ENCODE measurements around the gene CLNS1A. TPM values are rescaled to one million over a fixed set of nuclear protein-coding genes. Genes with fewer than 3 reads are reported as not detected.
A peak's percentile ranks its signal among the peaks of the same experiment; 100 is the strongest.
"Not testable (repeated sequence)": the region's sequence is repeated elsewhere in the genome, so short reads cannot be mapped to it uniquely, and the experiment has no call there.

Gene CLNS1A
- polyA plus RNA-seq (ENCODE audit: insufficient read length in 4 of 4) = 100 to 1,000 TPM; 176 to 229 (median 213) TPM

DNA sequence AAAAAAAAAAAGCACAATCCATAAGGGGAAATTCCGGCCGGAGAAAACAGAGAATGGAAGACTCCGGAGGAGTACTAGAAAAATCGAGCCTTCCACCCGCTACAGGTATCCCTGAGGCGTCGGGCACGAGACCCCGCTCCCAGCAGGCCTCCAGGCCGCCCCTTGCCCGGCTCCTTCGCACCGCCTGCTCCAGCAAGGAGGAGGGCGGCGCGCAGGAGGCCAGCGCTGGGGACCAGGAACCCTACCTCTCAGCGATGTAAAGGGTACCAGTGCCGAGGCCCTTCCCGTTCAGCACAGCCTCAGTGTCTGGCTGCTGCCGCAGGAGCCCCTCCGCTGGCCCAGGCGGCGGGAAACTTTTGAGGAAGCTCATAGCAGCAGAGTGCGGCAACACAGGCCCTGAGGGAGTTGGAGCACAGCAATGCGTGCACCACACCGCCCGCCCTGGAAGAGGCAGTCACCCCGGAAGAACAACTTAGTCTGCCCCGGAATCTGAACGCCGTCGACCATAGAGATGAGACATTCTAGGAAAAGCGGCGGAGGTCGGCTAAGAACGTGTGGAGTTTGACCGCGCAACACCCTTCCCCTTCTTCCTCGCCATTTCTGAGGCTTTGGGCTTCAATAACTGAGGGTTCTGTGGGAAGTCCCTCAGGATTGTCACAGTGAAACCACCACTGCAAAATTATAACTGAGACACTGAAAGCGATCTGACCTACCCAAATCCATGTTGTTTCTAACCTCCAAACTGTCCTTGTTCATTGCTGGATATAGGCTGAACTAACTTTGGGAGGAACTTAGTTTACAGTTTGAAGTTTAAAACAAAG is at the start of gene CLNS1A:
Gene CLNS1A (minus strand): TSS at position 450 of the 821 bp plus-strand sequence. CDS start 80 bp downstream, at position 370.
- DNase-seq (ENCODE audit: low read depth in 4 of 4, low spot score in 2 of 4) = peak; percentile 71 to 84 (median 81)

DNA sequence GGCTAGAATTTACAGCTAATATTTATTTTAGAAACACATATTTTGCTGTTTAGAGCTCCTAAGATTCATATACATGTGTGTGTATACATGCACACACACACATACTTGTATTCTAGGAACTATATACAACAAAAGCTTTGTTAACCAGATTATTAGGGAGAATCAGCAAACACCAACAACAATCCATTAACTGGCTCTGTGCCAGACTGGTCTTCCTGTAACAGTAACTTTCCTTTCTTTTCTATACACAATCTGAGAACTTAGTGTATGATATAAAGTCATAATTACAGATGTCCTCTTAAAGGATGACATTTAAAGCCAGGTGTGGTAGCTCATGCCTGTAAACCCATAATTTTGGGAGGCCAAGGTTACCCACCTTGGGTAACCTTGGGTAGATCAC is 49.5 kb upstream of the CLNS1A start:
- no peak for DNase-seq (ENCODE audit: low read depth in 4 of 4, low spot score in 2 of 4)

DNA sequence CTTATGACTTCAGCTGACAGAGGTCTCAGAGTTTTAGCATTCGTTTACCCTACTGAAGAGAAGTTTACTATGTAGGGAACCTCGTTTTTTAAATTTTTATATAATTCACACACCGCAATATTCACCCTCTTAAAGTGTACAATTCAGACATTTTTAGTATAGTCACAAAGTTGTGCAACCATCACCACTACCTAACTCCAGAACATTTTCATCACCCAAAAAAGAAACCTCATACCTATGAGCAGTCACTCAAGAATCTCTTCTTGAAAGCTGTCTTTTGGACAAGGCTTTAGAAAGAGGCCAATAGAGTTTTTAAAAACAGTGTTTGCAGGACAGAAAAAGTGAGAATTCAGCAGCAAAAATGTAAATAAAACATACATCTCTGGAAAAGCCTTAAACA is 39.5 kb upstream of the CLNS1A start:
- DNase-seq (ENCODE audit: low read depth in 4 of 4, low spot score in 2 of 4) = no peak

DNA sequence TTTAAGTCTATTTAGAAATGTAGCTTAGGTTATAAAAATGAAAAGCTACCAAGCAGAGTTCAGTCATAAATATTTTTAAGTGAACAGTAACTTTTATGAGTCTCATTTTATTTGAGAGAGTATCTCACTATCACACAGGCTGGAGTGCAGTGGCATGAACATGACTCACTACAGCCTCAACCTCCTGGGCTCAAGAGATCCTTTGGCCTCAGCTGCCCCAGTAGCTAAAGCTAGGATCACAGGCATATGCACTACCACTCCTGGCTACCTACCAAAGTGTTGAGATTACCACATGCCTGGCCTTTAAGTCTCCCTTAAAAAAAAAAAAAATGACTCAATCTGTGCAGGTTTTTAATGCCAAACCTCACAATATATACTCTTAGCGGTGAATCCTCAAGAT is 34.7 kb upstream of the CLNS1A start:
- DNase-seq (ENCODE audit: low read depth in 4 of 4, low spot score in 2 of 4) = no peak

DNA sequence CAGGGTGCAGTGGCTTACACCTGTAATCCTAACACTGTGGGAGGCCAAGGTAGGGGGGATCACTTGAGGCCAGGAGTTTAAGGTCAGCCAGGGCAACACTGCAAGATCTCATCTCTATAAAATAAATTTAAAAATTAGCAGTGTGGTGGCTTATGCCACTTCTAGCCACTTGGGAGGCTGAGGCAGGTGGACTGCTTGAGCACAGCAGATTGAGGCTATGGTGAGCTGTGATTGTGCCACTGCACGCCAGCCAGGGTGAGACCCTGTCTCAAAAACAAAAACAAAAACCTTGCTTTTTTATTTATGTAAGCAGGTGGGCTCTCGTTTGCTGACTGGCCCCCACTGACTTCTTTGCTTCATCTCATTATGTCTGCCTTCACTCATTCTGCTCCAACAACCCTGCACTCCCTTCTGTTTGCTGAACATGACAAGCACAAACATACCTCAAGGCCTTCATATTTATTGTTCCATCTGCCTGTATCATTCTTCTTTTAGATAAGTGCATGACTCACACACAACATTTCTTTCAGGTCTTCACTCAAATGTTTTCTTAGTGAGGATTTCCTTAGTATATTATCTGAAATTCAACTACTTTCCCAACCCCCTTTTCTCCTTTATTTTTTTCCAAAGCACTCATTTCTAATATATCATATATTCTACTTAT is 32.4 kb upstream of the CLNS1A start:
- DNase-seq (ENCODE audit: low read depth in 4 of 4, low spot score in 2 of 4) = no peak

GRCh38 chr11:77668760-77669159 is 31.2 kb upstream of the CLNS1A start:
- DNase-seq (ENCODE audit: low read depth in 4 of 4, low spot score in 2 of 4) = no peak

GRCh38 chr11:77665240-77665965 is 27.8 kb upstream of the CLNS1A start:
- no peak for DNase-seq (ENCODE audit: low read depth in 4 of 4, low spot score in 2 of 4)

DNA sequence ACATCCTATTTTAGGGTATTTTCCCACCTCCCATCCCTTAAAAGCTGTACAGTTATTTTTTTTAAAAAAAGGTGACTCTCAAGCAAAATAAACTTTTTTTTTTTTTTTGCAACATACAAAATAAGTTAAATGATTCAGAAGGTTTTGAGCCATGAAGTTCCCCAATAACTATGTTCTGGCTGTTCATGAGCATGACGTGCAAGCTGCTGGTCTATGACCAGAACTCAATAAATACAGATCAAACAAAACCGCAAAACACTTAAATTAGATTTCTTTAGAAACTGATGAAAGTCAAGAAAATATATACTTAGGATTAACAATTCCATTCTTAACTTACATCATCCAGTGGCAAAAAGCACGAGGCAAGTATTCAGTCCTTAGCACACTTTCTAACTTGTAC is 24.1 kb upstream of the CLNS1A start:
- no peak for DNase-seq (ENCODE audit: low read depth in 4 of 4, low spot score in 2 of 4)

- DNase-seq (ENCODE audit: low read depth in 4 of 4, low spot score in 2 of 4) = no peak
These were observed 23.4 kb upstream of the CLNS1A start for GRCh38 chr11:77660947-77661346.

- no peak for DNase-seq (ENCODE audit: low read depth in 4 of 4, low spot score in 2 of 4)
These were observed 20.8 kb upstream of the CLNS1A start for GRCh38 chr11:77658213-77659013.

GRCh38 chr11:77656362-77656761 is 18.8 kb upstream of the CLNS1A start:
- DNase-seq (ENCODE audit: low read depth in 4 of 4, low spot score in 2 of 4) = no peak

- no peak for DNase-seq (ENCODE audit: low read depth in 4 of 4, low spot score in 2 of 4)
These were observed 17.3 kb upstream of the CLNS1A start for GRCh38 chr11:77654770-77655434.

DNA sequence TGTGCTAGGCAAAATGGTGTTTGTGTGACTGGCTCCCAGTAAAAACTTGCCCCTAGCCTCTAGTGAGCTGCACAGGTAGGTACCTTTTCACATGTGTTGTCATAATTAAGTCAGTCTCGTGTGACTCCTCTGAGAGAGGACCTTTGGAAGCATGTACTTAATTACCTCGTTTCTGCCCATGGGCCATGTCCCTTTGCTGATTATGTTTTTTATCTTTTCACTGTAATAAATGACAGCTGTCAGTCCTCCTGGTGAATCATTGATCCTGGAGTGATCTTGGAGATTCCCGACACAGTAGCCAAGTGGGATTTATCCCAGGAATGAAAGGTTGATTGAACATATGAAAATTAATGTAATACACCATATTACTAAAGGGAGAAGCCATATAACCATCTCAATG is 12.5 kb upstream of the CLNS1A start:
- DNase-seq (ENCODE audit: low read depth in 4 of 4, low spot score in 2 of 4) = no peak

DNA sequence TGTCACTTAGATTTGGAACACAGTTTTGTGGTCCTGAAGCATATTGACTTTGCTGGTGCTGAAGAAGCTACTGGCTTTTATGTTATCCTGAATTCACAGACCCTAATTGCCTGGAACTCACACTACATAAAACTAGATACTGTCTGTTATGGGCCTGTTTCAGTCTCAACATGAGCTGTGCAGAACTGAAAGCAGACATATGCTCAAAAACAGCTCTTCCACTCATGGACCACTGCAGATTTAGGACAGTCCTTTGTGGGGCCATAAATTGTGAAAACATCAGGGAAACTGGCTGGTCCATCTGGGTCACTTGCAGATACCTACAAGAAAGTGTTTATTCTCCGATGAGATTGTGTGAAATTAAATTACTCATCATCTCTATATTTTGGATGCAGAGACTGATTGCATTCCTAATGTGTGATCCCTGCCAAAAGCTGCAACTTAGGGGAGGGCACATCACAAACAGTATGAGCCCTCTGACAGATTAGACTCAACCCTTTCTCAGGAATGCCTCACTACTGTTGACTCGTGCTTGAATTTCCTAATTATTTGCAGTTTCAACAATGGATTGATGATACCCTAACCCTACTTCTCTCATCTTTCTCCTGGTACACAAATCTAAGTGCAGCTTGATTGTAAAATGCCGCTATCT is 10.2 kb upstream of the CLNS1A start:
- DNase-seq (ENCODE audit: low read depth in 4 of 4, low spot score in 2 of 4) = no peak

DNA sequence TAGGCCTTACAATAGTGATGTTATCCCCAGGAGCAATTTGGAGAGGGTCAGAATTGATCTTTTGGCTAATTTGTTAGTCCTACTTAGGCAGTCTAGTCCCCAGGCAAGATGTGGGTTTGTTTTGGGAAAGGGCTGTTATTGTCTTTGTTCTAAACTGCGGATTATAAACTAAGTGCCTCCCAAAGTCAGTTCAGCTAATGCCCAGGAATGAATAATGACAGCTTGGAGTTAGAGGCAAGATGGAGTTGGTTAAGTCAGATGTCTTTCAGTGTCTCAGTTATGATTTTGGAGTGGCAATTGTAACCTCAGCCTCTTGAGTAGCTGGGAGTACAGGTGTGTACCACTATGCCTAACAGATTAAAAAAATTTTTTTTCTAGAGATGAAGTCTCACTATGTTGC is 7.3 kb upstream of the CLNS1A start:
- no peak for DNase-seq (ENCODE audit: low read depth in 4 of 4, low spot score in 2 of 4)

DNA sequence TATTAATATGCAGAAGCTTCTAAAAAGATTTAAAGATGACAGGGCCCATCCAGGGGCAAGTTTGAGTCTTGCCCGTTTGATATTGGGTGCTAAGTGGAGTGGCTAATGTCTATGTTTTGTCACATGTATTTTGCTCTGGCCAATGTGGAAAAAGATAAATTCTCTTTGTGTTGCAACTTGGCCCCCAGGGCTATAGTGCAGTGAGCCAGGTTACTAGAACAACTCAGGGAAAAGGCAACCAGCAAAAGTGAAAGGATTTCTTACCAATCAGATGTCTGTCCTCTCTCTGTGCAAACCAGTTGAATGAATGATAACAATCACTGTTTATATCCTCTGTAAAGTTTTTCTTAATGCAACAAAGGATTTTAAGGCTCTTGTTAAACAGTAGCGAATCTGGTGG is 4.6 kb upstream of the CLNS1A start:
- DNase-seq (ENCODE audit: low read depth in 4 of 4, low spot score in 2 of 4) = no peak

DNA sequence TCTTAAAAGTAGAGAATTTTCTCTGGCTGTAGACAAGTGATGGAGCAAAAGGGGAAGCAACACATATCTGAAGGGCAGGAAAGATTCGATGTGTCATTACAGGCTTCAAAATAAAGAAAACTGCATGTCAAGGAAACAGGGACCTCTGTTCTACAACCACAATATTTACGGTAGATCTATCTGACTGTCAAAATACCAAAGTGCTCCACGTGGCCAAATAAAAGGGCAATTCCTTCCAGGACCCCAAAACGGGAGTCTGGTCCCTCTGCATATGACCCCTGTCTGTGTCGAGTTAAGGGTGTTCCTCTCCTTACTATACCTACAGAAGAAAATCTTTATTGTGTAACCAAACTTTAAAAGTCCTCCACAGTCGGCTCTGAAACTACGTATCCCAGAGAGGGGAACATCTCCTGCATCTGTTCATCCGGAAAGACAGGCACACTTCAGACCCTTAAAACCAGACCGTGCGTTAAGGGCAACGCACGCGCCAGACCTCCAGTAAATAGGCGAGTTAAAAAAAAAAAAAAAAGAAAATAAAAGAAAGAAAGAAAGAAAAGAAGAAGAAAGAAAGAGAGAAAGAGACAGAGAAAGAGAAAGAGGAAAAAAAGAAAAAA is 756 bp downstream of the CLNS1A start:
- DNase-seq (ENCODE audit: low read depth in 4 of 4, low spot score in 2 of 4) = no peak

GRCh38 chr11:77633926-77634325 is 3.7 kb downstream of the CLNS1A start:
- not testable (repeated sequence) for DNase-seq (ENCODE audit: low read depth in 4 of 4, low spot score in 2 of 4)

- DNase-seq (ENCODE audit: low read depth in 4 of 4, low spot score in 2 of 4) = no peak
These were observed 7.4 kb downstream of the CLNS1A start for GRCh38 chr11:77630157-77630710.
